Frontal cortex (tissue), 4 donors: ENCODE data around the gene EXOC4. TPM values are rescaled to one million over a fixed set of nuclear protein-coding genes. Genes with fewer than 3 reads are reported as not detected.
"Not testable (repeated sequence)": the region's sequence is repeated elsewhere in the genome, so short reads cannot be mapped to it uniquely, and the experiment has no call there.

ENCODE experiments used
- DNase-seq, 2 donors: peaks; one replicate each; pipeline ENCODE4 v3.0.0; 2012; ENCODE audit warnings: low spot score in 2 of 2
- FAIRE-seq: peaks from 2 replicates; lab custom pipeline; 2012; peaks lifted over from hg19 to GRCh38; lab: Jason Lieb, UNC
- total RNA-seq: library from RNA; depleted of rRNA; stranded (reverse); fragments of >200 nt; gene quantifications from one replicate; pipeline ENCODE4 v1.2.3, GENCODE V29; 2014
- donor health status: control.
- donor health status: control.
- donor health status: control.

EXOC4 gene
- total RNA-seq, 1 donor from 2014 or later: 286 TPM

DNA sequence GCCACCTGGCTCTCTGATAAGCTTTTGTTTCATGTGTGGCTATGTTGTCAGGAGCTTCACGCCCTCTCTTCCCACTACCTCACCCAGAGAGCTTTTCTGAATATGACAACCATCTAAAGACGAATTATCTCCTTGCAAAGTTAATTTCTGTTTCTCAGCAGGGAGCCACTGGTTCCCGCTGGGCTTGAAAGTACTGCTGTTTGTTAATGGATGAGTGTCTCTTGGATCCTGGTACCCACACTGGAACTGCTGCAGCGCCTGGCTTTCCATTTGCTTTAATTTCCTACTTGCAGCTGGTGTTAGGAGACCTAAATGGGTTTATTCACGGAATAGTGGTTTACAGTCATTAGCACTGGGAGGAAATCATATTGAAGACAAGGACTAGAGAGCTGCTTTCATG is 606.4 kb downstream of the EXOC4 start:
- FAIRE-seq: no peak
- DNase-seq: no peak

- FAIRE-seq: no peak
- DNase-seq: no peak
These were observed 607.1 kb downstream of the EXOC4 start for GRCh38 chr7:133859871-133860450.

GRCh38 chr7:133860628-133861335 is 607.9 kb downstream of the EXOC4 start:
- no peak for FAIRE-seq
- DNase-seq: no peak

GRCh38 chr7:133861876-133862275 is 609.0 kb downstream of the EXOC4 start:
- DNase-seq: no peak
- FAIRE-seq: no peak

DNA sequence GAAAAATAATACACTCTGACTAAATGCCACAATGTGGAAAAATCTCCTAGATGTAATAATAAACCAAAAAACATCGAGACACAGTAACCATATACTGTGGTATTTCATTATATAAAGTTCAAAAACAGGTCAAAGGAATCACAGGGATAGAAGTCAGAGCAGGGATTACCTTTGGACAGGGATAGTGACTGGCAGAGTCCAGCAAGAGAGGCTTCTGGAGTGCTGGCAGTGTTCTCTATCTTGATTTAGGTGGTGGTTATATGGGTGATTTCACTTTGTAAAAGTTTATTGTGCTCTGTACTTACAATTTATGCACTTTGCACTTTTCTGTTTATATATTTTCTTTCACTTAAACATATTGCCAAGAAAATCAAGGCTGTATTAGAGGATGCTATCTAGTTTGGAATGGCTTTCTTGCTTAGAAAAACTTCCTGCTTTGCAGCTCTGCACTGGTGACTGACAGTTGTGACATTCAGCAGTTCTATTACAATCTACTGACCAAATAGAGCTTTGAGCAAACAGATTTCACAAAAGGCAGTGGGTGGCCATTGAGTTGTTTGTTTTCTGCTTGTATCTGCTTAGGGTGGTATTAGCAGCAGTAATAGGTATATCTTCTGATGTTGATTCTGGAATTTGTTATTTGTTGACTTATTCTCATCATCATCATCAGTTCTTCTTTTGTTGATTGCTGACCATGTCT is 610.6 kb downstream of the EXOC4 start:
- FAIRE-seq: no peak
- DNase-seq: no peak

DNA sequence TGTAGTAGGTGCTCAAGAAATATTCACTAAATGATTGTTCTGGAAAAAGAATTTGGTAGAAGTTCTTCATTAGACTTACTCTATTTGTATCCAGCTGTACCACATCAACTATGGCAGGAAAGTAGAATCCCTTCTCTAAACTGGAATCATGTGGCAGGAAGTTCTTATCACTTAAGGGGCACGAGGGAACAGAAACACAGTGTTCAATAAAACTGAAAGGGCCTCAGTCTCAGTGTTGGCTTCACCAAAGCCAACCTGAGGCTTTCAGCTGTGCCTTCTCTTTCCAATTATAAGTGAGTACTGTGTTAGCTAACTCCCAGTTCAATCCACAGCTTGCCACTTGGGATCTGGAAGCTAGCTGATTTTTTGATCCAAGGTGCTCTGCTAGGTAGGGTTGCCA is 616.7 kb downstream of the EXOC4 start:
- DNase-seq (no peak), FAIRE-seq (no peak)

DNA sequence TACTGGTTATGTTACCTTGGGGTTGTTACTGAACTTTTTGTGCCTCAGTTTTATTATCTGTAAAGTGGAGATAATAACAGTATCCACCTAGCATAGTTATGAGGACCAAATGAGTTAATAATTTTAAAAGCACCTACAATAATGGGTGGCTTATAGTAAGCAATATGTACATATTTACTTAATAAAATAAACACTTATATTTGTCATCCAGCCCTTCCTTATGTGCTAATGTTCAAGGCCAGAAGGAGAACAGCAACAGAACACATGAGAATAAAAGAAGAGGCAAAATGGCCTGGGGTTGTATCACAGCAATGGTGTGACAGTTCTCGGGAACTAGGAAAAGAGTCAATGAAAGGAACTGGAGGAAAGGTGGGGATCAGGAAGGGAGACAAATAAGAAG is 618.9 kb downstream of the EXOC4 start:
- DNase-seq: no peak
- no peak for FAIRE-seq

DNA sequence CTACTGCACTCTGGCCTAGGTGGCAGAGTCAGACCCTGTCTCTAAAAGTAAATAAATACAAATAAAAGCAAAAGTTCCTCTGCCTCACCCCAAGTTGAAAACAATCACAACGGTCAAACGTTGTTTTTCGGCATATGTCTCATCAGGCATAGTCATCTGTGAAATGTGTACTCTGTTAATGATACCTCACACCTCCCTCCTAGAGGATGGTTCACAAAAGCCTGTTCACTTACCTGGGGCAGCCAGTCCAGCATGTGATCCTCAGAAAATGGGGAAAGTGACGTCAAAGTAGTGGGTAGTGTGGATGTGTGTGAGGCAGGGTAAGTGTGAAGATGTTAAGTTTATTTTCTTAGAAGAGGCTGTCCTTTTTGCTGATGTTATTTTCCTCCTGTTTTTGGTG is 620.3 kb downstream of the EXOC4 start:
- DNase-seq (no peak), FAIRE-seq (no peak)

DNA sequence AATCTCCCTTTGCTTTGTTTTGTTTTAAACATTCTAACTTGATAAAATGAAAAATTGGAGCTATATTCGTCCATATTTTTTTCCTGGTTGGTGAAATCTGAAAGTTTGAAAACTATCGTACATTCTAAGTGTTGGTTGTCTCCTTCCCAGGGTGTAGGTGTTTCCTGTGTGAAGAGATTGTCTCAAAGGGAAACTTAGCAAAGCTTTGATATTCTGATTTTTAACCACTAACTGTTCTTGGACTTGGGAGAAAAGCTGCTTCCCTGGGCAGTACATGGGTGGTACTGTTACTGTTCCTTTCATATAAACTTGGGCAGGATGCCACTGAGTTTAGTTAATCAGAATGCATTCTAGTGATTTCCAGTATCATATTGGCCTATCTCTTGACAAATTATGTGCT is 620.8 kb downstream of the EXOC4 start:
- no peak for FAIRE-seq

GRCh38 chr7:133883591-133883990 is 630.7 kb downstream of the EXOC4 start:
- DNase-seq (no peak), FAIRE-seq (no peak)

More for the DNA sequence above, 620.8 kb downstream of the EXOC4 start:
- DNase-seq: no peak

DNA sequence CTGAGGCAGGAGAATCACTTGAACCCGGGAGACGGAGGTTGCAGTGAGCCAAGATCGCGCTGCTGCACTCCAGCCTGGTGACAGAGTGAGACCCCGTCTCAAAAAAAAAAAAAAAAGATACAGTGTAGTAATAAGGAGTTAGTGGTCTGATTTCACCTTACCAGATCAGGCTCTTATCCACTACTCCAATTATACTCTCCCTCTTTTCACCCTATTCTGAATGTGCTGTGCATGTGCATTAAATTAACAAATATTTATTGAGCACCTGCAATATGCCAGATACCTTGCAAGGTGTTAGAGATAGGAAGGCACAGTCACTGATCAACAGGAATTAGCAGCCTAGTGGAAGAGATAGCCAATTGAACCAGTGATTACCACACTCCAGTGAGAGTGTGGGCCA is 632.3 kb downstream of the EXOC4 start:
- no peak for DNase-seq
- FAIRE-seq: no peak

DNA sequence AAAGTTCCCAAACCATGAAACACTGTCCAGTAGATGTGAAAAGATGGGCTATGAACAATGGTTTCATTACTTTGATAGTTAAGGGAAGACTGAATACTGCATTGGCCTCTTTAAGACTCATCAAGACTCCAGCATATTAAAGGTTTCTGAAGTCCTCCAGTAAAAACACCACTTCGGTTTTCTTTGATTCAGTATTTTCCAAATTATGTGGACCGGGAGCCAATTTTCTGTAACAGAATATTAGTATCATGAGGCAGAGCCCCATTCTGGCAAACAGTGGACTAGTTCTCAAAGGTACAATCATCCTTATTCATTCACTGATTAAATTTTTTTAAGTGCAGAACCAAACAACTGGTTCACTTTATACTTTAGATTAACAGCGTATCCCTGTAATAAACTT is 633.2 kb downstream of the EXOC4 start:
- no peak for DNase-seq

GRCh38 chr7:133886797-133887196 is 633.9 kb downstream of the EXOC4 start:
- FAIRE-seq: no peak
- no peak for DNase-seq

More for the DNA sequence above, 633.2 kb downstream of the EXOC4 start:
- FAIRE-seq: no peak

DNA sequence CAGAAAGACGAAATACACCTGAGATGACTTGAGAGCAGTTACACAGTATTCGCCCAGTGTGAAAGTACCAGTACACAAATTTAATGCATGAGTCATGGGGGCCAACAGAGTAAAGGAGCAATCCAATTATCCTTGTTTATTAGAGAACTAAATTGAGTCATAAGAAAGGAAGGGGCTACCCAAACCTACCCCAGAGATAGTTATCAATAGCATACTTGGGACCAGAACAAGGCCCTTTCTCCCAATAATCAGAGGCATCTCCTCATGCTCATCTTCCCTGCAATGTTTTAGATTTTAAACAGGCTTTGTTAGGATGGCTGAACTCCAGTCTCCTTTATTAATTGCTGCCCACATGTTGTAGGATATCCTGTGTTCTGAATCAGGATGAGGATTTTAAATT is 634.6 kb downstream of the EXOC4 start:
- no peak for DNase-seq
- no peak for FAIRE-seq

DNA sequence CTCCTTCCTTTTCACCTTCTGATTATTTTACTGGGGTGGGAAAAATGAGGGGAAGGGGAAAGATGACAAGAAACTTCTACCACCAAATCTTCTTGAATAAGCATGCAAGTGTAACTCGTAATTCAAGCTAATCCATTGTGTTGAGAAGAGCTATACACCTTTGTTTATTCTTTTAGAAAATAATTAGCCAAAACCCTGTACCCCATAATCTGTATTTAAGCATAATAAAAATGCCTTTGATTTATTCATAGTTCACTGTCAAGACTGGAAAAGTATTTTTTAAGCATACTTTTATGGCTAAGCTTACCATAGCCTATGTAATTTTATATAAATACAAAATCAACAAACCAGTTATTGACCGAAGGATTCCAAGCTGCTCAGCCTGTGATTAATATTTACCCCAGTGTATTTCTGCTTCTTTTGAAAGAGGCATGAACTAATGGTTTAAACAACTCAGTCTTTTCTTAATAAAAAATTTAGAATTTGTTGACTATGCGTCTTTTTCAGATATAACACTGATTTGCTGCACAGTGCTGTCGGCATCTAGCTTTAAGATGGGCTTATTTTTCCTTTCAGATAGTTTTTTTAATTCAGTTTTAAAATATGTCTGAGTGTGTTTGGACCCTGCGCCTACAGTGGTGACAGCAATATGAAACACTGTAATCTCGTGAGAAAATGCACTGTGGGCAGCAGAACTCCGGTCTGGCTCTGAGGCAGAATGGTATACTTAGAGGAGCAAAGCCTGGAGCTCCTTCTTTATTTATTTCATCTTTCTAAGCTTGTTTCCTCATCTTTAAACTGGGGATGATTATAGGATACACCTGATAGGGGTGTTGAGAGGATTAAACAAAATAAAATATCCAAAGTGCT is 635.4 kb downstream of the EXOC4 start:
- no peak for DNase-seq
- FAIRE-seq: no peak

DNA sequence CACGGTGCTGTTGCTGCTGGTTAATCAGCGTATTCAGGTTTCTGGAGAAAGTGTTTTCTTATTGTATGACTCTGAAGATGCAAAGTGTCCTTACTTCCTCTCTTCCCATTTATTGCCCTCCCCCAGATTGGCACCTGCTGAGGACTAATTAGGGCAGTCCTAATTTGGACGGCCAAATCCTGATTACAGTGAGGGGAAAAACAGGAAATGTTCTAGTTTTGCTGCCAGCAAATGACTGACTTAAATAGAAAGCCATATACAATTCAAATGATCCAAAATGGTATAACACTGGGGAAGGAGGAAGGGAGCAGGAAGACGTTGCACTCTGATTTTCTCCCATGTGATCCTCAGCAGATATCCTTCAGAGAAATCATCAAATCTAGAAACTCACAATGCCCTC is 651.9 kb downstream of the EXOC4 start:
- FAIRE-seq: no peak
- no peak for DNase-seq

DNA sequence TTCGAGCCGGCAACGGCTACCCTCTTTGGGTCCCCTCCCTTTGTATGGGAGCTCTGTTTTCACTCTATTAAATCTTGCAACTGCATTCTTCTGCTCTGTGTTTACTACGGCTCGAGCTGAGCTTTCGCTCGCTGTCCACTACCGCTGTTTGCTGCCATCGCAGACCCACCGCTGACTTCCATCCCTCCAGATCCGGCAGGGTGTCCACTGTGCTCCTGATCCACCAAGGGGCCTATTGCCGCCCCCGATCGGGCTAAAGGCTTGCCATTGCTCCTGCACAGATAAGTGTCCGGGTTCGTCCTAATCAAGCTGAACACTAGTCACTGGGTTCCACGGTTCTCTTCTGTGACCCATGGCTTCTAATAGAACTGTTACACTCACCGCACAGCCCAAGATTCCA is 653.7 kb downstream of the EXOC4 start:
- DNase-seq, FAIRE-seq: not testable (repeated sequence)

DNA sequence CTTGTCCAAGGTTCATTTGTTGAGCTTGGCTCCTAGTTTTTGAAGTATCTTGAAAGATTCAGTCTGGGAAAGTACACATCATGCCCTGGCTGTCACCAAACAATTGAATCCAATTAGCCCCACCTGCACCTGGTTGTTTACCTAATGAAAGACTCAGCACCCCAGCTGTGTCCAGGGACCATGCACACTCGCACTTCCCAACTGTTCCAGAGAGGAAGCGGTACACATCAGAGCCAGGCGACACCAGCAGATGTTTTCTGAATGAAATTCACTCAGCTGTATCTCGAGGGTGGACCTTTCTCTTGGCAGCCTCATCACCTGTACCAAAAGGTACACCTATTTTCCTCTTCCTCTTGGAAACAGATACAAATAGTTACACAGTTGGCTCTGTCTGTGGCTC is 657.9 kb downstream of the EXOC4 start:
- DNase-seq (no peak), FAIRE-seq (no peak)

- no peak for DNase-seq
- no peak for FAIRE-seq
These were observed 658.8 kb downstream of the EXOC4 start for GRCh38 chr7:133911724-133912123.

GRCh38 chr7:133912916-133913697 is 660.2 kb downstream of the EXOC4 start:
- no peak for DNase-seq
- no peak for FAIRE-seq
